Mammary epithelial cell (primary cell): ENCODE measurements around the gene BTK.

Experiments used
- CTCF ChIP-seq, 2 donors: IDR thresholded peaks in 1 of 2; conservative IDR thresholded peaks in 1 of 2; 2 replicates each; pipeline ENCODE4 v1.5.1; 2011 to 2012; ENCODE audit warnings: inconsistent platforms in 2 of 2, low read length in 2 of 2, mild to moderate bottlenecking in 2 of 2, control low read depth in 1 of 2, low read depth in 1 of 2; ENCODE audit not compliant: insufficient read depth in 1 of 2; ENCODE audit errors: extremely low read depth in 1 of 2
- EZH2 ChIP-seq: IDR thresholded peaks from 2 replicates; pipeline ENCODE4 v1.6.1; 2012; ENCODE audit warnings: low read length, inconsistent platforms, borderline replicate concordance

- no peak for TF ChIP-seq CTCF (conservative IDR thresholded peaks at IDR 0.05 in 1 of 2, IDR thresholded peaks at IDR 0.05 in 1 of 2; ENCODE audit: extremely low read depth in 1 of 2, insufficient read depth in 1 of 2, low read depth in 1 of 2, low read length in 2 of 2)
- no peak for TF ChIP-seq EZH2
Observed at GRCh38 chrX:101407748-101408531, 21.9 kb upstream of the BTK start, which contains the start of the genes GLA and HNRNPH2.
